A673 (cell line): ENCODE data around the gene SH3RF2. TPM values are rescaled to one million over a fixed set of nuclear protein-coding genes. Genes with fewer than 3 reads are reported as not detected.

Experiments used
- BruUV-seq: library from RNA; stranded (reverse); fragments of 400-500 nt; replicated peaks from 2 replicates; lab custom pipeline; 2021; lab: Mats Ljungman, UMichigan
- CTCF ChIA-PET: fragments of 300-600 bp; sonication (Branson Sonifier 250); formaldehyde crosslinking; loops from one replicate; lab custom pipeline; 2022; ENCODE audit warnings: antibody characterized with exemption; lab: Charles Lee
- POLR2A ChIA-PET: fragments of 300-600 bp; sonication (Branson Sonifier 250); formaldehyde crosslinking; loops from one replicate; lab custom pipeline; 2022; ENCODE audit warnings: antibody characterized with exemption; ENCODE audit not compliant: low non-redundant PET; lab: Charles Lee
- DNase-seq: peaks from one replicate; pipeline ENCODE4 v3.0.0-alpha.2; 2015; ENCODE audit warnings: low spot score
- H3K27ac ChIP-seq: fragments of 200-600 bp; sonication (generic); 2 replicates; pipeline ENCODE4 v1.5.1; 2016; ENCODE audit warnings: mixed run types, low read depth, mild to moderate bottlenecking, mixed read lengths, antibody characterized with exemption, low read length; ENCODE audit not compliant: poor library complexity, severe bottlenecking
- H3K27me3 ChIP-seq: fragments of 200-600 bp; sonication (generic); replicated peaks from 2 replicates; pipeline ENCODE4 v1.6.1; 2017; ENCODE audit warnings: mixed run types, low read depth, mild to moderate bottlenecking, mixed read lengths, antibody characterized with exemption, low read length; ENCODE audit not compliant: insufficient read depth, poor library complexity
- H3K36me3 ChIP-seq: fragments of 200-600 bp; sonication (generic); 2 replicates; pipeline ENCODE4 v1.6.1; 2016; ENCODE audit warnings: mixed run types, mild to moderate bottlenecking, mixed read lengths, antibody characterized with exemption, low read length; ENCODE audit not compliant: insufficient read depth, poor library complexity, severe bottlenecking
- H3K4me1 ChIP-seq: fragments of 200-600 bp; sonication (generic); 2 replicates; pipeline ENCODE4 v1.6.1; 2017; ENCODE audit warnings: mixed run types, mild to moderate bottlenecking, mixed read lengths, antibody characterized with exemption, low read length; ENCODE audit not compliant: insufficient read depth, poor library complexity, severe bottlenecking
- H3K4me3 ChIP-seq: fragments of 200-600 bp; sonication (generic); 2 replicates; pipeline ENCODE4 v1.5.1; 2016; ENCODE audit warnings: low read depth, mixed run types, mild to moderate bottlenecking, mixed read lengths, low read length; ENCODE audit not compliant: poor library complexity, severe bottlenecking
- H3K9me3 ChIP-seq: fragments of 200-600 bp; sonication (generic); 2 replicates; pipeline ENCODE4 v1.6.1; 2016; ENCODE audit warnings: mixed run types, low read depth, mild to moderate bottlenecking, mixed read lengths, antibody characterized with exemption, low read length; ENCODE audit not compliant: poor library complexity, severe bottlenecking
- EZH2 ChIP-seq: fragments of 200-600 bp; sonication (generic); IDR thresholded peaks from 2 replicates; pipeline ENCODE4 v1.6.1; 2017; ENCODE audit warnings: borderline replicate concordance, low read depth, mild to moderate bottlenecking, mixed read lengths, antibody characterized with exemption, low read length; ENCODE audit not compliant: poor library complexity, severe bottlenecking
- intact Hi-C: fragments of 100-400 bp; cut with micrococcal nuclease; formaldehyde crosslinking; loops from one replicate; pipeline ENCODE4 v1.10.0; 2022; ENCODE audit not compliant: unreplicated experiment
- total RNA-seq: library from RNA; stranded (reverse); gene quantifications from 2 replicates; pipeline ENCODE4 v1.2.3, GENCODE V29; 2021
- TF ChIP-seq, protein P1 (sequence below): fragments of 300-800, 200-600 bp; sonication (generic); conservative IDR thresholded peaks from 2 replicates; pipeline ENCODE4 v1.5.1; 2017; ENCODE audit warnings: low read depth, mild to moderate bottlenecking, antibody characterized with exemption, low read length, moderate library complexity, mixed read lengths

Gene SH3RF2
- total RNA-seq, 1 experiment from 2014 or later: 21.1 TPM

DNA sequence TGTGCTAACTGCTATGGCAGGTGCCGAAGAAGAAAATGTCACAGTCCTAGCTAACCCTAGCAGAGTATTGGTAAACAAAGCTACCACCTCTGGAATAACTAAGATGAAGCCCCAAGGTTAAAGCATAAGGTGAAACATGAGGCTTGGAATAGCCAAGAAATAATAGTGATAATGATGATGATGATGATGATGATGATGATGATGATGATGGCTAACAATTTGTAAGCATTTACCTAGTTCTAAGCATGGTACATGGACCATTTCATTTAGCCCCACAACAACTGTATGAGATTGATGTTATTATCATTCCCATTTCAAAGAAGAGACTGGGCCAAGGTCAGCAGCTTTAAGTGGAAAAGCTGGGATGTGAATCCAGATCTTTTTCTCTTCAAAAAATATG is 35.3 kb downstream of the SH3RF2 start:
- CTCF ChIA-PET: interaction anchor here (0.6 kb wide), 1 partner anchor 9 kb away, joined by 3 read pairs; no protein-coding TSS in a partner anchor
- Histone ChIP-seq H3K36me3 (no peaks in the 10 kb centered on the region), H3K4me1 (peaks cover 18% of the 10 kb centered on the region), H3K9me3 (no peaks in the 10 kb centered on the region), H3K27ac (no peak overlapping the region), H3K4me3 (no peak overlapping the region), H3K27me3 (no peaks in the 10 kb centered on the region)
- POLR2A ChIA-PET: interaction anchor here (0.6 kb wide), 1 partner anchor 15 kb away, joined by 3 read pairs; no protein-coding TSS in a partner anchor
- intact Hi-C loops: no loop called here
- no peak for TF ChIP-seq EZH2
- TF ChIP-seq, protein P1, sequence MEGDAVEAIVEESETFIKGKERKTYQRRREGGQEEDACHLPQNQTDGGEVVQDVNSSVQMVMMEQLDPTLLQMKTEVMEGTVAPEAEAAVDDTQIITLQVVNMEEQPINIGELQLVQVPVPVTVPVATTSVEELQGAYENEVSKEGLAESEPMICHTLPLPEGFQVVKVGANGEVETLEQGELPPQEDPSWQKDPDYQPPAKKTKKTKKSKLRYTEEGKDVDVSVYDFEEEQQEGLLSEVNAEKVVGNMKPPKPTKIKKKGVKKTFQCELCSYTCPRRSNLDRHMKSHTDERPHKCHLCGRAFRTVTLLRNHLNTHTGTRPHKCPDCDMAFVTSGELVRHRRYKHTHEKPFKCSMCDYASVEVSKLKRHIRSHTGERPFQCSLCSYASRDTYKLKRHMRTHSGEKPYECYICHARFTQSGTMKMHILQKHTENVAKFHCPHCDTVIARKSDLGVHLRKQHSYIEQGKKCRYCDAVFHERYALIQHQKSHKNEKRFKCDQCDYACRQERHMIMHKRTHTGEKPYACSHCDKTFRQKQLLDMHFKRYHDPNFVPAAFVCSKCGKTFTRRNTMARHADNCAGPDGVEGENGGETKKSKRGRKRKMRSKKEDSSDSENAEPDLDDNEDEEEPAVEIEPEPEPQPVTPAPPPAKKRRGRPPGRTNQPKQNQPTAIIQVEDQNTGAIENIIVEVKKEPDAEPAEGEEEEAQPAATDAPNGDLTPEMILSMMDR: no peak
- DNase-seq: no peak
- no TSS peak for BruUV-seq

DNA sequence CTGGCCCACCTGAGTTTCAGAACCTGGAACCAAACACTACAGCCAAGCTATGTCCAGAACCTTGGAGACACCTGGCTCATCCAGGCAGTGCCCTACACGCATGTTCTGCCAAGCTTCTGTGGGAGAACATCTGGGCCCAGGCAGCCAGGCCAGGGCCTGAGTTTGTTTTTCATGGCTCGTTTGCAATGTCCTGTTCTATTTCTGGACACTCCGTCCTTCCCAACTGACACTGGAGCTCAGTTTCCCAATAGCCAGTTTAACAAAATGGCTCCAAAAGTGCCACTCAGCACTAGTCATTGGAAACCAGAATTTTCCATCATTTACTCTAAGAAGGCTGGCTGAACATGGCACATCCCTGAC is 38.6 kb downstream of the SH3RF2 start:
- ChIA-PET POLR2A (no interaction called here), CTCF (interaction anchor here (0.7 kb wide), 1 partner anchor 98 kb away, joined by 3 read pairs; no protein-coding TSS in a partner anchor)

DNA sequence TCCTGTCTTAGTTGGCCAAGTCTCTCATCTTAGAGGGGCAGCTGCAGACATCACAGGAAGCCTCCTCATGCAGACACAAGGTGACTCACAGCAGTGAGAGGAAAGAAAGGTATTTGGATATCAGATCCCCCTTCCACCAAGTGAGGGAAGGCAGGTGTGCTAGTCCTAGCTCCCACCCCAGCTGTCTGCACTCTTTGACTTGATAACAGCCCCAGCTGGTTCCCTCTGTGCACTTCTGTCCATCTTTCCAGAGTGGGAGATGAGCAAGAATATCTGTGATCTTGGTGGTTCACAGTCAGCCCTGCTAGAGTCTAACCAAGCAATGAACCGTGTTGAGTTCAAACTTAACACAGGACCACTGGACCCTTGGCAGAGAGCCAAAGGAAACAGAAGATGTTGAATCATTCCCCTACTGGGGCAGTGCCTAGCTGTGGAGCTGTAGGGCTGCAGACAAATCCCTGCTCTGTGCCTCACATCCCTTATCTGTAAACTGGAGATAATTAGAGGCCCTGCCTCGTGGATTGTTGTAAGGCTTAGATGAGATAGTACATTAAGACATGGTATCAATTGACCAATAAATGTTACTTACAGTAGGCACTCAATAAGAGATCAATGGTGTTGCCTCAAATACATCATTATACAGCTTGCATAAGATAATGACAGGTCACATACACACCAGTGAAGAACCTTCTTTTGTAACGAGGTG is 39.1 kb downstream of the SH3RF2 start:
- intact Hi-C loops: no loop called here
- H3K4me3 ChIP-seq: no peak overlapping the region
- POLR2A ChIA-PET: no interaction called here
- peaks cover 39% of the 10 kb centered on the region for H3K4me1 ChIP-seq
- DNase-seq: no peak
- CTCF ChIA-PET: no interaction called here
- BruUV-seq: no TSS peak
- H3K27ac ChIP-seq: no peak overlapping the region
- H3K36me3 ChIP-seq: no peaks in the 10 kb centered on the region
- no peaks in the 10 kb centered on the region for H3K27me3 ChIP-seq
- no peak for TF ChIP-seq EZH2
- TF ChIP-seq, protein P1: no peak
- no peaks in the 10 kb centered on the region for H3K9me3 ChIP-seq

More for the DNA sequence above, 38.6 kb downstream of the SH3RF2 start:
- intact Hi-C loops: no loop called here
- DNase-seq: no peak
- Histone ChIP-seq H3K4me1 (peaks cover 39% of the 10 kb centered on the region), H3K4me3 (no peak overlapping the region), H3K27me3 (no peaks in the 10 kb centered on the region), H3K36me3 (no peaks in the 10 kb centered on the region), H3K9me3 (no peaks in the 10 kb centered on the region), H3K27ac (no peak overlapping the region)
- no TSS peak for BruUV-seq
- TF ChIP-seq, protein P1: no peak
- TF ChIP-seq EZH2: no peak
